ENCODE measurements around the gene FABP7.

FABP7 gene

DNA sequence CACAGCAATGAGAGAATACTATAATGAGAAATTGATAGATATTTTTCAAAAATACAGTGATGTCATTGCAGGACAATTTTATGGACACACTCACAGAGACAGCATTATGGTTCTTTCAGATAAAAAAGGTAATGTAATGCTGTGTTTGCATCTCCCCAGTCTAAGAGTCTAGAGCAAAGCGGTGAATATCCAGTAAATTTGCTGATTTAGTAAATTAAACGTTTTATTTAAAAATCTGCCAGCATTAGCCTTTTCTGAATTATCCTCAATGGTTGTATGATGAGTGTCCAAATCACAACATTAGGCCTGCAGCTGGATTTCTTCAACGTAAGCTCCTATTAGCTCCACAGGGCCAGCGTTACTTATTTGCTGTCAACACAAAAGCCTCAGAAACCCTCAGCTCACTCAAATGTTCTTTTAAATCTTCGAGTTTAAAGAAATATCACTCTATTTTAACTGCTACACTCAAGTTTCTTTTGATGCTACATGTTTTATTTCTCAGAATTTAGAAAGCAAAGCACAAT lies 25.5 kb downstream of the FABP7 start:
- TF ChIP-seq FOXP2 (optimal IDR thresholded peaks at IDR 0.05; ENCODE audit: control extremely low read depth, extremely low read length, insufficient read depth) (no peak), POLR2AphosphoS5 (IDR thresholded peaks at IDR 0.05; ENCODE audit: borderline replicate concordance, low read depth, low read length) (no peak), EZH2 (IDR thresholded peaks at IDR 0.05) (no peak)
- Histone ChIP-seq H3K27ac (peak overlapping the region; percentile 72), H3K9me3 (ENCODE audit: low read depth, low read length) (no peaks in the 10 kb centered on the region), H3K4me3 (no peak overlapping the region), H3K9ac (ENCODE audit: insufficient read length) (no peak overlapping the region), H3K36me3 (ENCODE audit: insufficient read depth, low read length) (no peaks in the 10 kb centered on the region)
- DNase-seq (ENCODE audit: low read depth, low spot score) = no peak

- TF ChIP-seq FOXP2 (optimal IDR thresholded peaks at IDR 0.05; ENCODE audit: control extremely low read depth, extremely low read length, insufficient read depth) (no peak), POLR2AphosphoS5 (IDR thresholded peaks at IDR 0.05; ENCODE audit: borderline replicate concordance, low read depth, low read length) (no peak), EZH2 (IDR thresholded peaks at IDR 0.05) (no peak)
- no peak for DNase-seq (ENCODE audit: low read depth, low spot score)
- no peak overlapping the region for H3K4me3 ChIP-seq
- peaks cover 7% of the 10 kb centered on the region; the same call in 1 of the 2 replicates for H3K36me3 ChIP-seq (ENCODE audit: insufficient read depth, low read length)
- H3K9ac ChIP-seq (ENCODE audit: insufficient read length) = no peak overlapping the region
- peak overlapping the region; percentile 72 for H3K27ac ChIP-seq
- H3K9me3 ChIP-seq (ENCODE audit: low read depth, low read length) = no peaks in the 10 kb centered on the region
These were observed 26.8 kb downstream of the FABP7 start for GRCh38 chr6:122806291-122806690.

DNA sequence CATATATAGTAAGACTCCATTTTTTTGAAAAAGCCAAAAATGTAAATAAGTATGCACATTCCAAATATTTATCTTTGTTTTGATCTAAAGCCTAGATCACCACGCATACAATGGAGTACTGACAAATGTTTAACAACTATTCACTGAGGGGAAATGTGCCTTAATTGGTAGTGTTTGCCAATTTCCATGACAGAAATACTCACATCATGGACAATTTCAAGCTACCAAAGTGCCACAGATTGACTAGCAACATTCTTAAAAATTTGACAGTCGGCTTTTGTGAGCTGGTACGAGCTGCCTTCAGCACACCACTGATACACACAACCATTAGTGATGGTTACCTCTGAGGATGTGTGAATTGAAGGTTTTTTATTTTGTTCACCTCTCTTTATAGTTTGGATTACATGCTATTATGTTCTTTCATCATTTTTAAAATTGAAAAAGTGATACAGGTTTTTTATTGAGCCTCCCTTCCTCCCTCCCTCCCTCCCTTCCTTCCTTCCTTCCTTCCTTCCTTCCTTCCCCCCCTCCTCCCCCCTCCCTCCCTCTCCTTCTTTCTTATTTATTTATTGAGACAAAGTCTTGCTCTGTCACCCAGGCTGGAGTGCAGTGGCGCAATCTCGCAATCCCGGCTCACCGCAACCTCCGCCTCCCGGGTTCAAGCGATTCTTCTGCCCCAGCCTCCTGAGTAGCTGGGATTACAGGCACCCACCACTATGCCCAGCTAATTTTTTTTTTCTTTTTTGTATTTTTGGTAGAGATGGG lies 28.8 kb downstream of the FABP7 start:
- TF ChIP-seq EZH2 (IDR thresholded peaks at IDR 0.05) = no peak
- no peak for TF ChIP-seq POLR2AphosphoS5 (IDR thresholded peaks at IDR 0.05; ENCODE audit: borderline replicate concordance, low read depth, low read length)
- no peak for TF ChIP-seq FOXP2 (optimal IDR thresholded peaks at IDR 0.05; ENCODE audit: control extremely low read depth, extremely low read length, insufficient read depth)
- DNase-seq (ENCODE audit: low read depth, low spot score) = no peak
- Histone ChIP-seq H3K4me3 (peak overlapping the region; percentile 28), H3K27ac (peak overlapping the region; percentile 89), H3K9me3 (ENCODE audit: low read depth, low read length) (no peaks in the 10 kb centered on the region), H3K36me3 (ENCODE audit: insufficient read depth, low read length) (peaks cover 7% of the 10 kb centered on the region; the same call in 1 of the 2 replicates), H3K9ac (ENCODE audit: insufficient read length) (no peak overlapping the region)

GRCh38 chr6:122809001-122809400 lies 29.5 kb downstream of the FABP7 start:
- Histone ChIP-seq H3K9me3 (ENCODE audit: low read depth, low read length) (no peaks in the 10 kb centered on the region), H3K4me3 (peak overlapping the region; percentile 14; the same call in 1 of the 2 replicates), H3K9ac (ENCODE audit: insufficient read length) (no peak overlapping the region), H3K36me3 (ENCODE audit: insufficient read depth, low read length) (peaks cover 7% of the 10 kb centered on the region; the same call in 1 of the 2 replicates), H3K27ac (peak overlapping the region; percentile 89)
- no peak for DNase-seq (ENCODE audit: low read depth, low spot score)
- TF ChIP-seq EZH2 (IDR thresholded peaks at IDR 0.05) (no peak), FOXP2 (optimal IDR thresholded peaks at IDR 0.05; ENCODE audit: control extremely low read depth, extremely low read length, insufficient read depth) (no peak), POLR2AphosphoS5 (IDR thresholded peaks at IDR 0.05; ENCODE audit: borderline replicate concordance, low read depth, low read length) (no peak; the same call in 1 of the 2 replicates)

GRCh38 chr6:122809691-122810090 lies 30.2 kb downstream of the FABP7 start:
- Histone ChIP-seq H3K4me3 (no peak overlapping the region), H3K9me3 (ENCODE audit: low read depth, low read length) (no peaks in the 10 kb centered on the region; the same call in 1 of the 2 replicates), H3K9ac (ENCODE audit: insufficient read length) (no peak overlapping the region), H3K27ac (peak overlapping the region; percentile 11; the same call in 1 of the 2 replicates), H3K36me3 (ENCODE audit: insufficient read depth, low read length) (peaks cover 7% of the 10 kb centered on the region; the same call in 1 of the 2 replicates)
- DNase-seq (ENCODE audit: low read depth, low spot score) = no peak
- no peak for TF ChIP-seq EZH2 (IDR thresholded peaks at IDR 0.05)
- no peak for TF ChIP-seq FOXP2 (optimal IDR thresholded peaks at IDR 0.05; ENCODE audit: control extremely low read depth, extremely low read length, insufficient read depth)

GRCh38 chr6:122810189-122810588 lies 30.7 kb downstream of the FABP7 start:
- no peaks in the 10 kb centered on the region; the same call in 1 of the 2 replicates for H3K9me3 ChIP-seq (ENCODE audit: low read depth, low read length)
- no peak overlapping the region for H3K9ac ChIP-seq (ENCODE audit: insufficient read length)
- H3K27ac ChIP-seq = peak overlapping the region; percentile 11; the same call in 1 of the 2 replicates
- no peak for DNase-seq (ENCODE audit: low read depth, low spot score)
- H3K4me3 ChIP-seq = no peak overlapping the region
- H3K36me3 ChIP-seq (ENCODE audit: insufficient read depth, low read length) = peaks cover 7% of the 10 kb centered on the region; the same call in 1 of the 2 replicates
- TF ChIP-seq FOXP2 (optimal IDR thresholded peaks at IDR 0.05; ENCODE audit: control extremely low read depth, extremely low read length, insufficient read depth) (no peak), POLR2AphosphoS5 (IDR thresholded peaks at IDR 0.05; ENCODE audit: borderline replicate concordance, low read depth, low read length) (no peak), EZH2 (IDR thresholded peaks at IDR 0.05) (no peak)

GRCh38 chr6:122817358-122817757 lies 37.8 kb downstream of the FABP7 start:
- TF ChIP-seq FOXP2 (optimal IDR thresholded peaks at IDR 0.05; ENCODE audit: control extremely low read depth, extremely low read length, insufficient read depth) = no peak
- no peak for TF ChIP-seq EZH2 (IDR thresholded peaks at IDR 0.05)
- TF ChIP-seq POLR2AphosphoS5 (IDR thresholded peaks at IDR 0.05; ENCODE audit: borderline replicate concordance, low read depth, low read length) = no peak
- no peak overlapping the region for H3K4me3 ChIP-seq
- no peak overlapping the region for H3K9ac ChIP-seq (ENCODE audit: insufficient read length)
- H3K27ac ChIP-seq = no peak overlapping the region
- no peak for DNase-seq (ENCODE audit: low read depth, low spot score)
- H3K9me3 ChIP-seq (ENCODE audit: low read depth, low read length) = no peaks in the 10 kb centered on the region; the same call in 1 of the 2 replicates
- H3K36me3 ChIP-seq (ENCODE audit: insufficient read depth, low read length) = no peaks in the 10 kb centered on the region

GRCh38 chr6:122817766-122818165 lies 38.2 kb downstream of the FABP7 start:
- Histone ChIP-seq H3K4me3 (no peak overlapping the region), H3K9ac (ENCODE audit: insufficient read length) (no peak overlapping the region), H3K9me3 (ENCODE audit: low read depth, low read length) (no peaks in the 10 kb centered on the region; the same call in 1 of the 2 replicates), H3K27ac (no peak overlapping the region), H3K36me3 (ENCODE audit: insufficient read depth, low read length) (no peaks in the 10 kb centered on the region)
- DNase-seq (ENCODE audit: low read depth, low spot score) = no peak
- TF ChIP-seq FOXP2 (optimal IDR thresholded peaks at IDR 0.05; ENCODE audit: control extremely low read depth, extremely low read length, insufficient read depth) (no peak), EZH2 (IDR thresholded peaks at IDR 0.05) (no peak), POLR2AphosphoS5 (IDR thresholded peaks at IDR 0.05; ENCODE audit: borderline replicate concordance, low read depth, low read length) (no peak)
